Astrocyte (in vitro differentiated cells and primary cell): Measurements from ENCODE around the gene CDC20. TPM values are rescaled to one million over a fixed set of nuclear protein-coding genes. Genes with fewer than 3 reads are reported as not detected.

Experiments used
- DNase-seq: peaks from one replicate; pipeline ENCODE4 v3.0.0-alpha.2; 2010; ENCODE audit warnings: low read depth
- FAIRE-seq: peaks from 2 replicates; lab custom pipeline; 2011; peaks lifted over from hg19 to GRCh38; lab: Jason Lieb, UNC
- H2AFZ ChIP-seq: 2 replicates; pipeline ENCODE4 v1.6.0; 2012; ENCODE audit warnings: low read depth, low read length, inconsistent platforms
- H3K27ac ChIP-seq: 2 replicates; pipeline ENCODE4 v1.5.1; 2011; ENCODE audit warnings: low read depth, low read length, inconsistent platforms
- H3K27me3 ChIP-seq: 2 replicates; pipeline ENCODE4 v1.6.0; 2011; ENCODE audit warnings: low read length, inconsistent platforms; ENCODE audit not compliant: insufficient read depth
- H3K36me3 ChIP-seq: 2 replicates; pipeline ENCODE4 v1.5.1; 2011; ENCODE audit warnings: low read length, inconsistent platforms; ENCODE audit not compliant: insufficient read depth
- H3K4me1 ChIP-seq: 2 replicates; pipeline ENCODE4 v1.5.1; 2011; ENCODE audit warnings: low read length, inconsistent platforms; ENCODE audit not compliant: insufficient read depth
- H3K4me2 ChIP-seq: 2 replicates; pipeline ENCODE4 v1.6.0; 2012; ENCODE audit warnings: low read length, inconsistent platforms
- H3K4me3 ChIP-seq: 2 replicates; pipeline ENCODE4 v1.5.1; 2011; ENCODE audit warnings: low read depth, mild to moderate bottlenecking, low read length, inconsistent platforms; ENCODE audit not compliant: insufficient read depth
- H3K79me2 ChIP-seq: 2 replicates; pipeline ENCODE4 v1.6.0; 2012; ENCODE audit warnings: mild to moderate bottlenecking, low read length, inconsistent platforms; ENCODE audit not compliant: insufficient read depth
- H3K9ac ChIP-seq: 2 replicates; pipeline ENCODE4 v1.6.0; 2012; ENCODE audit warnings: mild to moderate bottlenecking, low read length, inconsistent platforms
- H3K9me3 ChIP-seq: 2 replicates; pipeline ENCODE4 v1.5.1; 2012; ENCODE audit warnings: low read depth, mild to moderate bottlenecking, low read length, inconsistent platforms; ENCODE audit not compliant: insufficient read depth
- H4K20me1 ChIP-seq: 2 replicates; pipeline ENCODE4 v1.6.0; 2012; ENCODE audit warnings: low read length, inconsistent platforms; ENCODE audit not compliant: insufficient read depth
- H3K27ac Mint-ChIP-seq: one replicate; pipeline ENCODE4 v1.8.0; 2021; ENCODE audit warnings: mild to moderate bottlenecking, mixed read lengths; ENCODE audit not compliant: unreplicated experiment
- H3K27me3 Mint-ChIP-seq: one replicate; pipeline ENCODE4 v1.8.0; 2021; ENCODE audit warnings: low read depth, mixed read lengths; ENCODE audit not compliant: unreplicated experiment
- H3K36me3 Mint-ChIP-seq: one replicate; pipeline ENCODE4 v1.8.0; 2021; ENCODE audit warnings: low read depth, mixed read lengths; ENCODE audit not compliant: unreplicated experiment
- H3K4me1 Mint-ChIP-seq: one replicate; pipeline ENCODE4 v1.8.0; 2021; ENCODE audit warnings: low read depth, mixed read lengths; ENCODE audit not compliant: unreplicated experiment
- H3K4me3 Mint-ChIP-seq: one replicate; pipeline ENCODE4 v1.8.0; 2021; ENCODE audit warnings: mild to moderate bottlenecking, moderate library complexity, mixed read lengths; ENCODE audit not compliant: unreplicated experiment
- H3K9me3 Mint-ChIP-seq: one replicate; pipeline ENCODE4 v1.8.0; 2021; ENCODE audit warnings: mild to moderate bottlenecking, mixed read lengths; ENCODE audit not compliant: unreplicated experiment
- CTCF ChIP-seq: IDR thresholded peaks from 2 replicates; pipeline ENCODE4 v1.5.1; 2011; ENCODE audit warnings: low read depth, mild to moderate bottlenecking, inconsistent platforms, low read length, moderate library complexity; ENCODE audit not compliant: insufficient read depth
- EZH2 ChIP-seq: IDR thresholded peaks from 2 replicates; pipeline ENCODE4 v1.6.1; 2012; ENCODE audit warnings: mild to moderate bottlenecking, low read length, inconsistent platforms; ENCODE audit not compliant: insufficient read depth
- total RNA-seq: library from RNA; stranded (reverse); gene quantifications from 2 replicates; pipeline ENCODE4 v1.2.1, GENCODE V29; 2021

The CDC20 gene
- total RNA-seq, 1 donor from 2014 or later, result 14.5 TPM

- Mint-ChIP-seq H3K27ac (no peak overlapping the region), H3K27me3 (peaks cover 14% of the 10 kb centered on the region), H3K4me1 (peaks cover 8% of the 10 kb centered on the region), H3K9me3 (peaks cover 3% of the 10 kb centered on the region), H3K4me3 (no peak overlapping the region), H3K36me3 (peaks cover 3% of the 10 kb centered on the region)
- TF ChIP-seq EZH2 (no peak), CTCF (no peak)
- Histone ChIP-seq H3K27ac (no peak overlapping the region), H3K27me3 (no peaks in the 10 kb centered on the region), H4K20me1 (no peaks in the 10 kb centered on the region), H3K36me3 (no peaks in the 10 kb centered on the region), H3K4me1 (no peaks in the 10 kb centered on the region), H3K79me2 (no peaks in the 10 kb centered on the region), H2AFZ (peak overlapping the region; percentile 23), H3K9ac (no peak overlapping the region), H3K9me3 (no peaks in the 10 kb centered on the region), H3K4me2 (no peak overlapping the region), H3K4me3 (no peak overlapping the region)
- FAIRE-seq (no peak), DNase-seq (no peak)
Measured at GRCh38 chr1:43318831-43319230, 40.0 kb upstream of the CDC20 start.

GRCh38 chr1:43319288-43319687 is 39.5 kb upstream of the CDC20 start:
- Histone ChIP-seq H3K4me3 (no peak overlapping the region), H4K20me1 (no peaks in the 10 kb centered on the region), H3K9ac (no peak overlapping the region), H3K27me3 (no peaks in the 10 kb centered on the region), H2AFZ (no peak overlapping the region), H3K4me1 (no peaks in the 10 kb centered on the region), H3K9me3 (no peaks in the 10 kb centered on the region), H3K79me2 (no peaks in the 10 kb centered on the region), H3K4me2 (no peak overlapping the region), H3K36me3 (no peaks in the 10 kb centered on the region), H3K27ac (no peak overlapping the region)
- TF ChIP-seq CTCF (no peak), EZH2 (no peak)
- peaks cover 14% of the 10 kb centered on the region for H3K27me3 Mint-ChIP-seq
- DNase-seq (no peak), FAIRE-seq (no peak)
- H3K4me3 Mint-ChIP-seq, result no peak overlapping the region
- no peak overlapping the region for H3K27ac Mint-ChIP-seq
- peaks cover 2% of the 10 kb centered on the region for H3K9me3 Mint-ChIP-seq
- H3K36me3 Mint-ChIP-seq, result peaks cover 3% of the 10 kb centered on the region
- H3K4me1 Mint-ChIP-seq, result peaks cover 8% of the 10 kb centered on the region

- FAIRE-seq (no peak), DNase-seq (no peak)
- H3K4me3 ChIP-seq, result no peak overlapping the region
- no peak for TF ChIP-seq CTCF
- TF ChIP-seq EZH2, result no peak
- no peaks in the 10 kb centered on the region for H3K36me3 ChIP-seq
- no peak overlapping the region for H3K27ac Mint-ChIP-seq
- H3K27me3 Mint-ChIP-seq, result peaks cover 14% of the 10 kb centered on the region
- H3K4me1 ChIP-seq, result no peaks in the 10 kb centered on the region
- no peaks in the 10 kb centered on the region for H3K27me3 ChIP-seq
- H3K9ac ChIP-seq, result no peak overlapping the region
- no peak overlapping the region for H3K4me3 Mint-ChIP-seq
- H3K4me1 Mint-ChIP-seq, result peaks cover 9% of the 10 kb centered on the region
- no peak overlapping the region for H2AFZ ChIP-seq
- peaks cover 5% of the 10 kb centered on the region for H3K9me3 Mint-ChIP-seq
- H3K27ac ChIP-seq, result no peak overlapping the region
- peaks cover 3% of the 10 kb centered on the region for H3K36me3 Mint-ChIP-seq
- no peaks in the 10 kb centered on the region for H4K20me1 ChIP-seq
- no peaks in the 10 kb centered on the region for H3K9me3 ChIP-seq
- H3K4me2 ChIP-seq, result no peak overlapping the region
- no peaks in the 10 kb centered on the region for H3K79me2 ChIP-seq
Measured at GRCh38 chr1:43319766-43320165, 39.0 kb upstream of the CDC20 start.
